ENCODE measurements around the gene IFIT3.

DNA sequence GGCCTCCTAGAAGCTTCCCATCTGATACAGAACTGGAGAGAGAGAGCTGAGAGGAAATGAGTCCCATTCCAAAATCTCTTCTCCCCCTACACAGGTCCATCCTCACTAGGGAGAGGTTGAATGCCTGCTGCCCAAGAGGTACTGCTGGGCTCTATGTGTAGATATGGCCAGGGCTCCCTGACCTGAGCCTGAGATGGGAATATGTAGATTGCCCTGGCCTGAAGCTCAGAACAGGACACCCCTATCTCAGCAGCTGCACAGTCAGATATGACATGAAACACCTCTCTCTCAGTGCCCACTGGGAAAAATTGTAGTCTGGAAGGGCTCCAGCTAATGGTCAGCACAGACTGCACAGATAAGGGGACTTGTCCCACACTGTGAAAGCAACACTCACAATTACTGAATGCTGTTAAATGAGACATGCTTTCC, 46.9 kb downstream of the IFIT3 start:
- TF ChIP-seq EZH2 (IDR thresholded peaks at IDR 0.05) = no peak
- TF ChIP-seq POLR2AphosphoS5 (IDR thresholded peaks at IDR 0.05; ENCODE audit: borderline replicate concordance, low read depth, low read length) = no peak
- TF ChIP-seq FOXP2 (optimal IDR thresholded peaks at IDR 0.05; ENCODE audit: control extremely low read depth, extremely low read length, insufficient read depth) = no peak
